GM23338 (cell line): ENCODE results near the gene SPG7. TPM values are rescaled to one million over a fixed set of nuclear protein-coding genes. Genes with fewer than 3 reads are reported as not detected.
A peak's percentile ranks its signal among the peaks of the same experiment; 100 is the strongest.

Experiments used
- ATAC-seq: fragments of 200-7000 bp; cut with Tn5 transposase; 3 replicates; pipeline ENCODE4 v1.9.1; 2020
- DNase-seq: peaks from one replicate; pipeline ENCODE4 v3.0.0-alpha.2; 2015; ENCODE audit warnings: low spot score
- H2AFZ ChIP-seq: fragments of 200-600 bp; sonication (generic); 2 replicates; pipeline ENCODE4 v1.8.0; 2016; ENCODE audit warnings: antibody characterized with exemption, mild to moderate bottlenecking, moderate library complexity
- H3F3A ChIP-seq: fragments of 200-600 bp; sonication (generic); replicated peaks from 2 replicates; pipeline ENCODE4 v1.8.0; 2017; ENCODE audit warnings: antibody characterized with exemption, mixed run types, low read depth
- H3K27ac ChIP-seq: fragments of 200-600 bp; sonication (generic); 2 replicates; pipeline ENCODE4 v1.6.1; 2016; ENCODE audit warnings: low read depth
- H3K27me3 ChIP-seq: fragments of 200-600 bp; sonication (generic); 2 replicates; pipeline ENCODE4 v1.8.0; 2016; ENCODE audit warnings: mild to moderate bottlenecking, mixed run types, moderate library complexity; ENCODE audit not compliant: insufficient read depth
- H3K36me3 ChIP-seq: fragments of 200-600 bp; sonication (generic); 2 replicates; pipeline ENCODE4 v1.8.0; 2016; ENCODE audit warnings: mild to moderate bottlenecking; ENCODE audit not compliant: insufficient read depth
- H3K4me1 ChIP-seq: fragments of 200-600 bp; sonication (generic); 2 replicates; pipeline ENCODE4 v1.8.0; 2016; ENCODE audit warnings: mild to moderate bottlenecking, moderate library complexity; ENCODE audit not compliant: insufficient read depth
- H3K4me2 ChIP-seq: fragments of 200-600 bp; sonication (generic); 2 replicates; pipeline ENCODE4 v1.7.1; 2017; ENCODE audit warnings: mixed run types
- H3K4me3 ChIP-seq: fragments of 200-600 bp; sonication (generic); 2 replicates; pipeline ENCODE4 v1.6.1; 2016; ENCODE audit warnings: mixed run types
- H3K79me2 ChIP-seq: fragments of 200-600 bp; sonication (generic); replicated peaks from 2 replicates; pipeline ENCODE4 v1.8.0; 2017; ENCODE audit warnings: mild to moderate bottlenecking; ENCODE audit not compliant: insufficient read depth
- H3K9me2 ChIP-seq: fragments of 200-600 bp; sonication (generic); 2 replicates; pipeline ENCODE4 v1.8.0; 2017; ENCODE audit not compliant: insufficient read depth
- H4K20me1 ChIP-seq: fragments of 200-600 bp; sonication (generic); replicated peaks from 2 replicates; pipeline ENCODE4 v1.8.0; 2017; ENCODE audit warnings: mild to moderate bottlenecking; ENCODE audit not compliant: insufficient read depth
- H3K27ac Mint-ChIP-seq: 2 replicates; pipeline ENCODE4 v1.8.0; 2020; ENCODE audit warnings: inconsistent platforms, mild to moderate bottlenecking, moderate library complexity, mixed read lengths
- H3K27me3 Mint-ChIP-seq: 3 replicates; pipeline ENCODE4 v1.8.0; 2022; ENCODE audit warnings: low read depth, mild to moderate bottlenecking, moderate library complexity, mixed read lengths, inconsistent platforms; ENCODE audit not compliant: insufficient read depth, poor library complexity
- H3K36me3 Mint-ChIP-seq: 3 replicates; pipeline ENCODE4 v1.8.0; 2021; ENCODE audit warnings: low read depth, mild to moderate bottlenecking, inconsistent platforms, moderate library complexity, mixed read lengths
- H3K4me1 Mint-ChIP-seq: 3 replicates; pipeline ENCODE4 v1.8.0; 2020; ENCODE audit warnings: mild to moderate bottlenecking, inconsistent platforms, mixed read lengths
- H3K4me3 Mint-ChIP-seq: 3 replicates; pipeline ENCODE4 v1.8.0; 2021; ENCODE audit warnings: moderate library complexity, mild to moderate bottlenecking, inconsistent platforms, mixed read lengths
- H3K9me3 Mint-ChIP-seq: 3 replicates; pipeline ENCODE4 v1.8.0; 2020; ENCODE audit warnings: moderate library complexity, mild to moderate bottlenecking, inconsistent platforms, mixed read lengths
- CREB1 ChIP-seq: fragments of 250-450 bp; sonication (Bioruptor Pico); IDR thresholded peaks from 2 replicates; pipeline ENCODE4 v1.5.0; 2020; ENCODE audit warnings: low read depth, mild to moderate bottlenecking, moderate library complexity
- CTCF ChIP-seq, 2 experiments: fragments of 200-600 bp in 1 of 2; sonication (generic) in 1 of 2; conservative IDR thresholded peaks; 2 replicates each; pipeline versions ENCODE4 v1.5.1 to v1.6.1; 2016 to 2017; ENCODE audit warnings: antibody characterized with exemption in 2 of 2, low read depth in 2 of 2, mild to moderate bottlenecking in 2 of 2, moderate library complexity in 1 of 2
- ETS1 ChIP-seq: IDR thresholded peaks from 2 replicates; pipeline ENCODE4 v1.6.1; 2016; ENCODE audit warnings: antibody characterized with exemption
- POLR2AphosphoS5 ChIP-seq: IDR thresholded peaks from 2 replicates; pipeline ENCODE4 v1.6.1; 2016; ENCODE audit warnings: antibody characterized with exemption, low read depth
- REST ChIP-seq: IDR thresholded peaks from one replicate; pipeline ENCODE4 v1.6.1; 2018; ENCODE audit warnings: antibody characterized with exemption; ENCODE audit not compliant: unreplicated experiment
- polyA plus RNA-seq: library from polyadenylated mRNA; unstranded; fragments of >200 nt; fragmentation: Nextera tagmentation; extraction: Ambion mirVana; gene quantifications from 2 replicates; pipeline ENCODE4 v1.2.1, GENCODE V29; 2016
- total RNA-seq: library from RNA; depleted of rRNA; stranded (reverse); fragments of >200 nt; shearing (Covaris generic); gene quantifications from 2 replicates; pipeline ENCODE4 v1.2.3, GENCODE V29; 2014

The SPG7 gene
- total and polyA plus RNA-seq, 2 experiments from 2014 or later, result 77.1 to 267 TPM

GRCh38 chr16:89563639-89564392 is 55.6 kb downstream of the SPG7 start (continued):
- TF ChIP-seq CREB1 (CRISPR knock-in tag) (no peak), CTCF (conservative IDR thresholded peaks at IDR 0.05; ENCODE audit: low read depth in 2 of 2) (no peak)

GRCh38 chr16:89564476-89565255 is 56.5 kb downstream of the SPG7 start:
- peaks cover 61% of the 10 kb centered on the region for H3F3A ChIP-seq
- H4K20me1 ChIP-seq, result peaks cover 24% of the 10 kb centered on the region
- Mint-ChIP-seq H3K9me3 (peaks cover 12% of the 10 kb centered on the region; the same call in 1 of the 3 replicates), H3K36me3 (peaks cover 48% of the 10 kb centered on the region), H3K27me3 (peaks cover 47% of the 10 kb centered on the region), H3K27ac (peak overlapping the region; percentile 92), H3K4me1 (peaks cover 39% of the 10 kb centered on the region), H3K4me3 (peak overlapping the region; percentile 72)
- H3K4me1 ChIP-seq, result peaks cover 31% of the 10 kb centered on the region
- peak overlapping the region; percentile 99 for H3K4me2 ChIP-seq
- TF ChIP-seq POLR2AphosphoS5 (peak; percentile 93), ETS1 (0 out of 2 replicates have a peak, but pooled peaks have one; percentile 23), CREB1 (CRISPR knock-in tag) (no peak)
- peaks cover 32% of the 10 kb centered on the region for H3K79me2 ChIP-seq
- peak; percentile 14 for ATAC-seq
- peak overlapping the region; percentile 99 for H3K4me3 ChIP-seq
- H3K36me3 ChIP-seq, result peaks cover 29% of the 10 kb centered on the region
- peaks cover 7% of the 10 kb centered on the region for H3K27me3 ChIP-seq
- H3K9me2 ChIP-seq, result no peaks in the 10 kb centered on the region
- no peak overlapping the region for H2AFZ ChIP-seq
- H3K27ac ChIP-seq, result peak overlapping the region; percentile 92
- DNase-seq, result peak; percentile 78

- Mint-ChIP-seq H3K4me1 (peaks cover 38% of the 10 kb centered on the region), H3K4me3 (peak overlapping the region; percentile 72), H3K36me3 (peaks cover 44% of the 10 kb centered on the region), H3K9me3 (peaks cover 12% of the 10 kb centered on the region; the same call in 1 of the 3 replicates), H3K27me3 (peaks cover 43% of the 10 kb centered on the region), H3K27ac (peak overlapping the region; percentile 92)
- Histone ChIP-seq H3K27me3 (peaks cover 7% of the 10 kb centered on the region), H4K20me1 (peaks cover 24% of the 10 kb centered on the region), H3K9me2 (no peaks in the 10 kb centered on the region), H3K36me3 (peaks cover 29% of the 10 kb centered on the region), H3F3A (peaks cover 56% of the 10 kb centered on the region), H3K27ac (peak overlapping the region; percentile 92), H3K79me2 (peaks cover 32% of the 10 kb centered on the region), H3K4me1 (peaks cover 31% of the 10 kb centered on the region), H3K4me2 (peak overlapping the region; percentile 99), H2AFZ (no peak overlapping the region), H3K4me3 (peak overlapping the region; percentile 99)
- peak; percentile 81 for DNase-seq
- peak; percentile 42 for ATAC-seq
- no peak for TF ChIP-seq ETS1
- no peak for TF ChIP-seq REST
Measured at GRCh38 chr16:89565256-89565505, 57.0 kb downstream of the SPG7 start.
